SH-SY5Y (cell line): Measurements from ENCODE around the gene KCNAB1.

Source experiments
- GATA2 ChIP-seq: IDR thresholded peaks from 2 replicates; pipeline ENCODE4 v1.6.1; 2011; ENCODE audit warnings: mild to moderate bottlenecking, low read depth, low read length
- GATA3 ChIP-seq: IDR thresholded peaks from 2 replicates; pipeline ENCODE4 v1.6.1; 2011; ENCODE audit warnings: low read depth, mild to moderate bottlenecking, low read length, moderate library complexity

Gene KCNAB1

DNA sequence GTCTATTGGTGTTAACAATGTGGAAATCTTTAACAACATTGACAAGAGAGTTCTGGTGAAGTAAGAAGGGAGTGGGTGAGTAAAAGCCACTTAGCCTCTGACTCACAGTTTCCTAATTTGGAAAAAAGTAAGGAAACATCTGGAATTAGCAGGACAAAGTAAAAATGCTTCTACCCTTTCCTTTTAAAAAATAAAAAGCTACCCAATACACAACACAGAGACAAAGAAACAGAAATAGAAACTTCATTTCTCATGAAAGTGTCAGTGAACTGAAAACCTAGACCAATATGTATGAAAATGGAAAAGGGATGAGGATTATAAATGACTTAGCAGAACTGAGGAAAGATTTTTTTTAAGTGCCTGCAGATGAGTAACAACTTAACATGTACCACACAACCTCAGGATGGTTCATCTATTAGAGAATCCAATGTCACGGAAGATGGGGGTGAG, 369.1 kb downstream of the KCNAB1 start:
- no peak for TF ChIP-seq GATA2
- TF ChIP-seq GATA3: no peak

- no peak for TF ChIP-seq GATA2
- no peak for TF ChIP-seq GATA3
Observed at GRCh38 chr3:156491192-156491591, 370.8 kb downstream of the KCNAB1 start.

DNA sequence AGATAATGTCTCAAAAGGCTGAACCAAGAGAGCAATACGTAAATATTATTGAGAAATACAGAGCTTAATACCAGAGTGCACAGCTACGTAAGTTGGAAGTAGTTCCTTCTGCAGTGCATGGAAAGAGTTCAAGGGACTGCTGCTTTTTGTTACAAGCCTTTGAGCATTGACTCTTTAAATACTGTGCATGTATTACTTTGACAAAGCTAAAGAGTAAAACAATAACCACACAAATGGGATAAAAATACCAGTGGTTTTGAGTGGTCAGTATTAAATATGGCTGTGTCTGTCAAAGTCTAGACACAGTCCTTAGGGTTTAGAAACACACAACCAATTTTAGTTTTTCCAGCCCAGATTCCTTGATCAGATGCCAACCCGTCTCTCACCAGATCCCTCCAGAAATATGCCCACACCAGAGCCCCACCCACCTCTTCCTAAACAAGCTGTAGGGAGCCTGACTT, 372.5 kb downstream of the KCNAB1 start:
- TF ChIP-seq GATA3 (no peak), GATA2 (no peak)

DNA sequence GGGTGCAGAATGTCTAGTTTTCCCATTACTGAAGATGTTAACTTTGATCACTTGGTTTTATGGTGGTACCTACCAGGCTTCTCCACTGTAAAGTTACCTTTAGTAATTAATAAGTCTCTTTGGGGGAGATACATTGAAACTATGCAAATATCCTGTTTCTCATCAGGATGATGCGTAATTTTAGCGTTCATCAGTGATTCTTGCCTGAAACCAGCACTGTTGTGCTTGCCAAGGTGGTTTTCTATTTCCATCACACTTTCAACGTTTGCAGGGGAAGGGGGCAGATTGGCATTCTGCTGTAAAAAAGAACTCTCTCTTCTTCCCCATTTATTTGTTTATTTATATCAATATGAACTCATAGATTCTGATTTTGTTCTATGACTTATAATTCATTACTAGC, 373.5 kb downstream of the KCNAB1 start:
- TF ChIP-seq GATA2 (no peak), GATA3 (no peak)

- TF ChIP-seq GATA2: no peak
- TF ChIP-seq GATA3: no peak
Observed at GRCh38 chr3:156495816-156496215, 375.4 kb downstream of the KCNAB1 start.

- TF ChIP-seq GATA2: no peak
- TF ChIP-seq GATA3: no peak
Observed at GRCh38 chr3:156497326-156497725, 376.9 kb downstream of the KCNAB1 start.

DNA sequence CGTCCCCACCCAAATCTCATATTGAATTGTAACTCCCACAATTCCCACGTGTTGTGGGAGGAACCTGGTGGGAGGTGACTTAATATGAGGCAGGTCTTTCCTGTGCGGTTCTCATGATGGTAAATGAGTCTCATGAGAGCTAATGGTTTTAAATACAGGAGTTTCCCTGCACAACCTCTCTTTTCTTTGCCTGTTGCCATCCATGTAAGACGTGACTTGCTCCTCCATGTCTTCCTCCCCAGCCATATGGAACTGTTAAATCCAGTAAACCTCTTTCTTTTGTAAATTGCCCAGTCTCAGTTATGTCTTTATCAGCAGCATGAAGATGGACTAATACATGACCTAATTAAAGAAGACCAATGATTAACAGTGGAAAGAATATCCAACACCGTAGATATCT, 377.9 kb downstream of the KCNAB1 start:
- no peak for TF ChIP-seq GATA2
- TF ChIP-seq GATA3: no peak

GRCh38 chr3:156507285-156507684, 386.9 kb downstream of the KCNAB1 start:
- no peak for TF ChIP-seq GATA2
- TF ChIP-seq GATA3: no peak

DNA sequence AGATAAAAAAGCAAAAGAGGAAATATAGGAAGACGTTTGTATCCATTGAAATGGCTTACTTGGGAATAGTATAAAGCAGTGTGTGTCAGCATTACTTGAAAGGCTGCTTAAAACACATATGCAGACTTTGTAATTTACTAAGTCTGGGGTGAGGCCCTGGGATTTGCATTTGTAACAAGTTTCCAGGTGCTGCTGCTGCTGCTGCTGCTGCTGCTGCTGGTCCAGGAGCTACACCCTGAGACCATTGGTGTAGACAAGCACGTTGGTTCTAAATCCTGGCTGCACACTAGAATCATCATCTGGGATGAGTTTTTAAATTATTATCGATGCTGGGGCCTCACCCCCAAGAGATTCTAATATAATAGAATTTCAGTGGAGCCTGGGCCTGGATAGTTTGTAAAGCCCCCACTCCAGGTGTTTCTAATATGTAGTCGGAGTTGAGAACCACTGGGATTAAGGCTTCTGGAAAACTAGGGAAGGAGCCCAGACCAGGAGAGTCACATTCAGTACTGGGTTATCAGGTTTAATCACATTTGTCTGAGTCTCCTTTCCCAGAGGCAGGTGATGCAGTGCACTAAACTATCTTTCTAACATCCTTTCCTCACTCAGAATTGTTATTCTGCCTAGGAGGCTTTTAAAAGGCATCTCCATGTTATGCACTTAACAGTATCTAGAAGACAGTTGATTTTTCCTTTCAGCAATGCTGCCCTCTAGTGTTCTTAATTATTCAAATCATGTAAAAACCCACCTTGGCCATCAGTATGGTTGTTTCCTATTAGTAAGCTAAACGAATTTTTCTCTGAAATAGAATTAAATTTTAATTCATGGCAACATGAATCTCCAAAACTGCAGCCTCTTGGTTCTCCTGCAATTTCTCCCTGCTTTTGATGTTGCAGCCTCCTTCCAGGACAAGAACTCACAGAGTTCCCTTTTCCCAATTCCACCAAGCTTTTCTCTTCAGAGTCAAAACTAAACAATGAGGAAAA, 389.1 kb downstream of the KCNAB1 start:
- TF ChIP-seq GATA3 (no peak), GATA2 (no peak)

GRCh38 chr3:156511987-156512677, 391.8 kb downstream of the KCNAB1 start:
- TF ChIP-seq GATA3 (no peak), GATA2 (peak; percentile 68)

GRCh38 chr3:156513619-156514018, 393.2 kb downstream of the KCNAB1 start:
- TF ChIP-seq GATA2 (no peak), GATA3 (no peak)

GRCh38 chr3:156516284-156516683, 395.9 kb downstream of the KCNAB1 start:
- TF ChIP-seq GATA2: no peak
- no peak for TF ChIP-seq GATA3

- TF ChIP-seq GATA2 (no peak), GATA3 (no peak)
Observed at GRCh38 chr3:156516961-156517360, 396.6 kb downstream of the KCNAB1 start.

DNA sequence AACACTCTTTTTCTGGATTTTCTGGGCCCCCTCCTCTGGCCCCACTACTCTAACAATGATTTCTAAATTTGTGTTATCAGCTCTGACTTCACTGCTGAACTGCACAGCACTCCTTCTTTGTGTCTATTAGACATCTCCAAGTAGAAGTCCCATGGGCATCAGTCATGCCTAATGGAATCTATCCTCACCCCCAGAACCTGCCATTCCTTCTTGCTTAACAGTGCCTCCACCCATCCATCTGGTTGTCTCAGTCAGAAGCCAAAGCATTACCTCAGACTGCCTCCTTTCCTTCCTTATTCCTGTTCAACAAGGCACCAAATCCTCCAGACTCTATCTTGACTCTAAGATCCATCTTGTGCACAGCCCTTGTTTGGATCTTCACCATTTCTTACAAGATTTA, 398.3 kb downstream of the KCNAB1 start:
- TF ChIP-seq GATA3 (no peak), GATA2 (no peak)
